AG09319 (cell line): ENCODE measurements around the gene SCUBE1.

ENCODE experiments used
- DNase-seq: peaks from one replicate; pipeline ENCODE4 v3.0.0-alpha.2; 2010; ENCODE audit warnings: low read depth; ENCODE audit errors: extremely low read depth
- TF ChIP-seq, protein P1 (sequence below): IDR thresholded peaks from 2 replicates; pipeline ENCODE4 v1.5.1; 2011; ENCODE audit warnings: low read depth, mild to moderate bottlenecking, inconsistent platforms, low read length, moderate library complexity

SCUBE1 gene

GRCh38 chr22:43327157-43327438 lies 16.1 kb downstream of the SCUBE1 start:
- TF ChIP-seq, protein P1, sequence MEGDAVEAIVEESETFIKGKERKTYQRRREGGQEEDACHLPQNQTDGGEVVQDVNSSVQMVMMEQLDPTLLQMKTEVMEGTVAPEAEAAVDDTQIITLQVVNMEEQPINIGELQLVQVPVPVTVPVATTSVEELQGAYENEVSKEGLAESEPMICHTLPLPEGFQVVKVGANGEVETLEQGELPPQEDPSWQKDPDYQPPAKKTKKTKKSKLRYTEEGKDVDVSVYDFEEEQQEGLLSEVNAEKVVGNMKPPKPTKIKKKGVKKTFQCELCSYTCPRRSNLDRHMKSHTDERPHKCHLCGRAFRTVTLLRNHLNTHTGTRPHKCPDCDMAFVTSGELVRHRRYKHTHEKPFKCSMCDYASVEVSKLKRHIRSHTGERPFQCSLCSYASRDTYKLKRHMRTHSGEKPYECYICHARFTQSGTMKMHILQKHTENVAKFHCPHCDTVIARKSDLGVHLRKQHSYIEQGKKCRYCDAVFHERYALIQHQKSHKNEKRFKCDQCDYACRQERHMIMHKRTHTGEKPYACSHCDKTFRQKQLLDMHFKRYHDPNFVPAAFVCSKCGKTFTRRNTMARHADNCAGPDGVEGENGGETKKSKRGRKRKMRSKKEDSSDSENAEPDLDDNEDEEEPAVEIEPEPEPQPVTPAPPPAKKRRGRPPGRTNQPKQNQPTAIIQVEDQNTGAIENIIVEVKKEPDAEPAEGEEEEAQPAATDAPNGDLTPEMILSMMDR = no peak
- DNase-seq = no peak

DNA sequence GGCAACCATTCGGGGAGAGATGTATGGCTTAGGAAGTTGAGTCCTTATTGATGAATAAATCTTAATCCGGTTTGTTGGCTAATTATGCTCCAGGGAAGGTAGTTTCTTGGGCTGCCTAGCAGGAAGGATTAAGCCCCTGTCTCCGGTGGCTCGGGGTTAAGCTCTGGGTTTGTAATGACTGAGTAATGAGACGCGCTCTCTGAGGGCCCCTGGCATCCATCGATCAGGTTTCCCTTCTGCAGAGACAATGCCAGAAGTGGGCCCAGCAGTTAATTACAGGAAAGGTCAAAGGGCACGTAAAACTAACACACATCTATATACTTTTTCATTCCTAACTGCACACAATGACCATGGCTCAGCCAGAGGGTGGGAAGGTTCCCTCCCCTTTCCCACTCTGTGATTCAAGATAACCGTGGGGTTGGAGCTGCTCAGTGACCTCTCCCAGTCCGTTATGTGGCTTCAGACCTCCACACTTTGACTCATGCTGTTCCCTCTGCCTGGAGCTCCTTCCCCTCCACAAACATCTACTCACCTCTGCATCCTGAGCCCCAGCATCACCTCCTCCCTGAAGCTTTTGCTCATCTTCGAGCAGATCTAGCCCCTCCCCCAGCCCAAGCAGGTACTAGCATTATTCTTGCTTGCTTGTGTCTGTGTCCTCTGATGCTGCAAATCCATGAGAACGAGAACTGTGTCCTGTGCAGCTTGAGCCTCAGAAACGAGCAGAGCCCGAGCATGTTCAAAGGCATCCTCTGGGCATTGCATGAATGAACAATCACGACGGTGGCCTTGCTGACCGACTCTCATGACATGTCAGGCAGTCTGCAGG lies 16.6 kb downstream of the SCUBE1 start:
- no peak for DNase-seq
- TF ChIP-seq, protein P1 = no peak

GRCh38 chr22:43325176-43325575 lies 18.0 kb downstream of the SCUBE1 start:
- TF ChIP-seq, protein P1 = no peak
- no peak for DNase-seq

GRCh38 chr22:43320943-43321900 lies 21.9 kb downstream of the SCUBE1 start:
- no peak for DNase-seq
- TF ChIP-seq, protein P1 = no peak

- TF ChIP-seq, protein P1 = no peak
- DNase-seq = no peak
Observed at GRCh38 chr22:43319661-43320486, 23.3 kb downstream of the SCUBE1 start.

DNA sequence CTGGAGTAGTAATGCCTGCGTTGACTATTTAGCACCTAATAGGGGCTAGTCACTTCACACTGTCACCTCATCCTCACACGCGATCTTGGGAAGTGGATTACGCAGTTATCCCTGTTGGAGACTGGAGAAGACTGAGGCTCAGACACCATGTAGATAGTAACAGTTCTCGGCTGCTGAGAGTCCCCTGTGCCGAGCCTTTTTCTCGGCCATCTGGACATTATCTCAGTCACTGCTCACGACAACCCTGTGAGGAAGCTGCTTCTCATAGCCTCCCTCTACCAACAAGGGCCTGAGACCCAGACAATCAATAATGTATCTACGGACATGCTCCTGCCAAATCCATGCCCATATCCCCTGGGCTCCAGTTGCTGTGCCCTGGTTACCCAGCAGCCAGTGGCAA lies 25.9 kb downstream of the SCUBE1 start:
- TF ChIP-seq, protein P1 = no peak
- no peak for DNase-seq
